ENCODE measurements around the gene KIRREL1. TPM values are rescaled to one million over a fixed set of nuclear protein-coding genes. Genes with fewer than 3 reads are reported as not detected.

The KIRREL1 gene
- total RNA-seq, 1 donor, result 174 TPM

- no peak for DNase-seq (ENCODE audit: insufficient read length, low spot score, missing footprints)
- no peak overlapping the region for H3K4me2 ChIP-seq (ENCODE audit: insufficient read depth, low read length)
- H2AFZ ChIP-seq (ENCODE audit: low read length), result no peak overlapping the region
- H3K79me2 ChIP-seq (ENCODE audit: insufficient read depth, low read length), result no peaks in the 10 kb centered on the region
- H3K4me1 ChIP-seq (ENCODE audit: insufficient read depth, low read length), result peaks cover 11% of the 10 kb centered on the region
- no peaks in the 10 kb centered on the region for H3K9me3 ChIP-seq (ENCODE audit: low read depth, low read length)
- TF ChIP-seq, protein P1, sequence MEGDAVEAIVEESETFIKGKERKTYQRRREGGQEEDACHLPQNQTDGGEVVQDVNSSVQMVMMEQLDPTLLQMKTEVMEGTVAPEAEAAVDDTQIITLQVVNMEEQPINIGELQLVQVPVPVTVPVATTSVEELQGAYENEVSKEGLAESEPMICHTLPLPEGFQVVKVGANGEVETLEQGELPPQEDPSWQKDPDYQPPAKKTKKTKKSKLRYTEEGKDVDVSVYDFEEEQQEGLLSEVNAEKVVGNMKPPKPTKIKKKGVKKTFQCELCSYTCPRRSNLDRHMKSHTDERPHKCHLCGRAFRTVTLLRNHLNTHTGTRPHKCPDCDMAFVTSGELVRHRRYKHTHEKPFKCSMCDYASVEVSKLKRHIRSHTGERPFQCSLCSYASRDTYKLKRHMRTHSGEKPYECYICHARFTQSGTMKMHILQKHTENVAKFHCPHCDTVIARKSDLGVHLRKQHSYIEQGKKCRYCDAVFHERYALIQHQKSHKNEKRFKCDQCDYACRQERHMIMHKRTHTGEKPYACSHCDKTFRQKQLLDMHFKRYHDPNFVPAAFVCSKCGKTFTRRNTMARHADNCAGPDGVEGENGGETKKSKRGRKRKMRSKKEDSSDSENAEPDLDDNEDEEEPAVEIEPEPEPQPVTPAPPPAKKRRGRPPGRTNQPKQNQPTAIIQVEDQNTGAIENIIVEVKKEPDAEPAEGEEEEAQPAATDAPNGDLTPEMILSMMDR (IDR thresholded peaks at IDR 0.05; ENCODE audit: extremely low read depth, low read depth, low read length), result no peak
- H4K20me1 ChIP-seq (ENCODE audit: insufficient read depth, low read length), result peaks cover 32% of the 10 kb centered on the region
- H3K36me3 ChIP-seq (ENCODE audit: insufficient read depth, low read length), result peaks cover 39% of the 10 kb centered on the region
- H3K27ac ChIP-seq (ENCODE audit: low read depth, low read length), result no peak overlapping the region
- H3K4me3 ChIP-seq (ENCODE audit: insufficient read depth, low read length), result no peak overlapping the region
- H3K27me3 ChIP-seq (ENCODE audit: insufficient read depth, low read length), result peaks cover 8% of the 10 kb centered on the region
Measured at GRCh38 chr1:158099185-158099584, 105.7 kb downstream of the KIRREL1 start.

GRCh38 chr1:158100498-158100897 is 107.1 kb downstream of the KIRREL1 start:
- H3K4me2 ChIP-seq (ENCODE audit: insufficient read depth, low read length), result no peak overlapping the region
- peaks cover 26% of the 10 kb centered on the region for H3K36me3 ChIP-seq (ENCODE audit: insufficient read depth, low read length)
- TF ChIP-seq, protein P1 (IDR thresholded peaks at IDR 0.05; ENCODE audit: extremely low read depth, low read depth, low read length), result no peak
- no peak for DNase-seq (ENCODE audit: insufficient read length, low spot score, missing footprints)
- H3K27me3 ChIP-seq (ENCODE audit: insufficient read depth, low read length), result peaks cover 10% of the 10 kb centered on the region
- no peaks in the 10 kb centered on the region for H3K9me3 ChIP-seq (ENCODE audit: low read depth, low read length)
- no peak overlapping the region for H2AFZ ChIP-seq (ENCODE audit: low read length)
- peaks cover 11% of the 10 kb centered on the region for H3K4me1 ChIP-seq (ENCODE audit: insufficient read depth, low read length)
- H3K79me2 ChIP-seq (ENCODE audit: insufficient read depth, low read length), result no peaks in the 10 kb centered on the region
- no peak overlapping the region for H3K4me3 ChIP-seq (ENCODE audit: insufficient read depth, low read length)
- H3K27ac ChIP-seq (ENCODE audit: low read depth, low read length), result no peak overlapping the region
- H4K20me1 ChIP-seq (ENCODE audit: insufficient read depth, low read length), result peaks cover 25% of the 10 kb centered on the region

DNA sequence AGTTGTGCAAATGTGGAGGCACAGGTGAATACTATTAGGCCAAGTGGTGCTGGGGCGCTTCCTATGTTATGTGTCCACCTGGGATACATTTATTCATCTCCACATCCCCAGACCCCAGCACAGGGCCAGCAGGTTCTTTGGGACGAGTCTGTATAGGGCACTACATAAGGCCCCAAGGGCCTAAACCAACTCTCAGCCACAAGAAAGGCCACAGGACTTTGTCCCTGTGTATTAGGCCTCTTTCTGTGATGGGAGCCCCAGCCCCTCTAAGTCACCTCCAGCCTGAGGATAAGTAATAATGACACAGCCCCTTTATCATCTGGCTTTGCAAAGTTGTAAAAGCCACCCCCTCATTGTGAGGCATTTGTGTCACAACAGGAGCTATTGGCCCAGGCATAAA is 108.0 kb downstream of the KIRREL1 start:
- Histone ChIP-seq H3K4me2 (ENCODE audit: insufficient read depth, low read length) (no peak overlapping the region), H4K20me1 (ENCODE audit: insufficient read depth, low read length) (peaks cover 17% of the 10 kb centered on the region), H3K36me3 (ENCODE audit: insufficient read depth, low read length) (peaks cover 17% of the 10 kb centered on the region), H3K9me3 (ENCODE audit: low read depth, low read length) (no peaks in the 10 kb centered on the region), H2AFZ (ENCODE audit: low read length) (no peak overlapping the region), H3K4me1 (ENCODE audit: insufficient read depth, low read length) (peaks cover 11% of the 10 kb centered on the region), H3K27ac (ENCODE audit: low read depth, low read length) (no peak overlapping the region), H3K4me3 (ENCODE audit: insufficient read depth, low read length) (no peak overlapping the region), H3K27me3 (ENCODE audit: insufficient read depth, low read length) (peaks cover 13% of the 10 kb centered on the region), H3K79me2 (ENCODE audit: insufficient read depth, low read length) (no peaks in the 10 kb centered on the region)
- TF ChIP-seq, protein P1 (IDR thresholded peaks at IDR 0.05; ENCODE audit: extremely low read depth, low read depth, low read length), result no peak
- peak; percentile 75 for DNase-seq (ENCODE audit: insufficient read length, low spot score, missing footprints)

- Histone ChIP-seq H2AFZ (ENCODE audit: low read length) (no peak overlapping the region), H4K20me1 (ENCODE audit: insufficient read depth, low read length) (peaks cover 17% of the 10 kb centered on the region), H3K4me3 (ENCODE audit: insufficient read depth, low read length) (no peak overlapping the region), H3K36me3 (ENCODE audit: insufficient read depth, low read length) (peaks cover 14% of the 10 kb centered on the region), H3K27me3 (ENCODE audit: insufficient read depth, low read length) (peaks cover 13% of the 10 kb centered on the region), H3K27ac (ENCODE audit: low read depth, low read length) (no peak overlapping the region), H3K4me2 (ENCODE audit: insufficient read depth, low read length) (no peak overlapping the region), H3K9me3 (ENCODE audit: low read depth, low read length) (no peaks in the 10 kb centered on the region), H3K4me1 (ENCODE audit: insufficient read depth, low read length) (peaks cover 11% of the 10 kb centered on the region), H3K79me2 (ENCODE audit: insufficient read depth, low read length) (no peaks in the 10 kb centered on the region)
- TF ChIP-seq, protein P1 (IDR thresholded peaks at IDR 0.05; ENCODE audit: extremely low read depth, low read depth, low read length), result no peak
- DNase-seq (ENCODE audit: insufficient read length, low spot score, missing footprints), result no peak
Measured at GRCh38 chr1:158101927-158102326, 108.5 kb downstream of the KIRREL1 start.
